ENCODE measurements around the gene ELAC1.

DNA sequence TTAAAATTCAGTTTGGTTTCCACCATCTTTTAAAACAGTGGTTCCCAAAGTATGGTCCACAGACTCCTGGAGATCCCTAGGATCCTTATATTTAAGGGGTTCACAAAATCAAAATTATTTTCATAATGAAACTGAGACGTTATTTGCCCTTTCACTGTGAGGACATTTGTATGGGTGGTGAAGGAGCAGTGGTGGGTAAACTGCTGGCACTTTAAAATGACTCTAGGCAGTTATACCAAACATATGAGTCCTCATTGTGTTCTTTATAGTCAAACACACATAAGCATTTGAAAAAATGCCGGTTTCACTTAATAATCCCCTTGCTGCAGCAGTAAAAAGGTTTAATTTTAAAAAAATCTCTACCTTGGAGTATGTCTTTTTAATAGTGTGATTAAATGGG lies 69.4 kb downstream of the ELAC1 start:
- no peak for TF ChIP-seq CTCF (IDR thresholded peaks at IDR 0.05)
- no peak for TF ChIP-seq POLR2A (IDR thresholded peaks at IDR 0.05)
